Breast epithelium (tissue), 4 donors: ENCODE data around the gene GADL1. TPM values are rescaled to one million over a fixed set of nuclear protein-coding genes. Genes with fewer than 3 reads are reported as not detected.

ENCODE experiments used
- DNase-seq, 2 donors: peaks; one replicate each; pipeline ENCODE4 v3.0.0-alpha.2; 2019; ENCODE audit warnings: low spot score in 2 of 2
- H3K27ac ChIP-seq, 2 donors: fragments of 200-600 bp; sonication (generic) in 1 of 2; one replicate each; pipeline ENCODE4 v1.5.1; 2016 to 2019; ENCODE audit warnings: mild to moderate bottlenecking in 1 of 2
- H3K27me3 ChIP-seq, 2 donors: fragments of 200-600 bp; sonication (generic) in 1 of 2; one replicate each; pipeline versions ENCODE4 v1.5.1 to v1.6.0; 2017 to 2019; ENCODE audit warnings: control low read depth in 1 of 2, mild to moderate bottlenecking in 1 of 2
- H3K36me3 ChIP-seq: fragments of 200-600 bp; one replicate; pipeline ENCODE4 v1.5.1; 2019
- H3K4me1 ChIP-seq, 2 donors: fragments of 200-600 bp; sonication (generic); one replicate each; pipeline ENCODE4 v1.5.1; 2016 to 2019; ENCODE audit warnings: control low read depth in 1 of 2
- H3K4me3 ChIP-seq, 3 donors: fragments of 200-600 bp; sonication (generic); 1 replicate in 2 of 3; 2 replicates in 1 of 3; pipeline ENCODE4 v1.5.1; 2016 to 2019; ENCODE audit warnings: mild to moderate bottlenecking in 3 of 3, moderate library complexity in 2 of 3
- H3K9me3 ChIP-seq, 2 donors: fragments of 200-600 bp; sonication (generic) in 1 of 2; one replicate each; pipeline ENCODE4 v1.5.1; 2016 to 2019; ENCODE audit warnings: control low read depth in 1 of 2
- POLR2A ChIP-seq: fragments of 450-650 bp; IDR thresholded peaks from one replicate; pipeline ENCODE4 v1.6.1; 2016; ENCODE audit warnings: antibody characterized with exemption, mild to moderate bottlenecking, moderate library complexity
- POLR2AphosphoS5 ChIP-seq, 3 donors: sonication (generic); formaldehyde crosslinking; IDR thresholded peaks; one replicate each; pipeline ENCODE4 v1.6.1; 2017; ENCODE audit warnings: antibody characterized with exemption in 3 of 3
- intact Hi-C: fragments of 100-400 bp; cut with DNase I; formaldehyde crosslinking; loops from one replicate; pipeline ENCODE4 v1.15.1; 2023; ENCODE audit warnings: low total_unique reads
- total RNA-seq, 3 donors: library from RNA; depleted of rRNA; stranded (reverse); fragments of >200 nt; gene quantifications; one replicate each; pipeline ENCODE4 v1.1.0, GENCODE V29; 2016
- TF ChIP-seq, protein P1 (sequence below), 3 donors: fragments of 450-650 bp; IDR thresholded peaks; one replicate each; pipeline ENCODE4 v1.5.1; 2016 to 2017; ENCODE audit warnings: antibody characterized with exemption in 3 of 3, mild to moderate bottlenecking in 3 of 3, moderate library complexity in 3 of 3

Gene GADL1
- total RNA-seq, 3 donors from 2014 or later, result not detected

DNA sequence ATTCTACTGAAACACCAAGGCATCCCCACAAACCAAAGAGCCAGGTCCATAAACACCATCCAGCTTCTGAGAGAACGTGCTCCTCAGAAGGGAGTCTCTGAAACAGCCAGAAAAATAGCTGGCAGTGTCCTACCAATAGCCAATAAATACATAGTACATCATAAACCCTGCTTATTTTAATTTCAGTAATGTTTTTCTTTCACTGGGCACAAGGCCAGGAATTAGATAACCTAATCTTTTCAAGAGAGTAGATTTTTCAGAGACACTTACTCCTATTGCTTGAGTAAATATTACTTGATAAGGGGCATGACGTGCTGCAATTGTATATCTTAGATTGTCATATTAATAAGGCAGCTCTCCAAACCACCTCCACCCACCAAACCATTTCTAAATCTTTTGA lies 22.7 kb downstream of the GADL1 start:
- H3K36me3 ChIP-seq, result no peaks in the 10 kb centered on the region
- H3K4me3 ChIP-seq, result no peak overlapping the region
- H3K27me3 ChIP-seq, result no peaks in the 10 kb centered on the region
- H3K4me1 ChIP-seq, result no peaks in the 10 kb centered on the region
- DNase-seq, result no peak
- TF ChIP-seq POLR2A, result no peak
- TF ChIP-seq, protein P1, sequence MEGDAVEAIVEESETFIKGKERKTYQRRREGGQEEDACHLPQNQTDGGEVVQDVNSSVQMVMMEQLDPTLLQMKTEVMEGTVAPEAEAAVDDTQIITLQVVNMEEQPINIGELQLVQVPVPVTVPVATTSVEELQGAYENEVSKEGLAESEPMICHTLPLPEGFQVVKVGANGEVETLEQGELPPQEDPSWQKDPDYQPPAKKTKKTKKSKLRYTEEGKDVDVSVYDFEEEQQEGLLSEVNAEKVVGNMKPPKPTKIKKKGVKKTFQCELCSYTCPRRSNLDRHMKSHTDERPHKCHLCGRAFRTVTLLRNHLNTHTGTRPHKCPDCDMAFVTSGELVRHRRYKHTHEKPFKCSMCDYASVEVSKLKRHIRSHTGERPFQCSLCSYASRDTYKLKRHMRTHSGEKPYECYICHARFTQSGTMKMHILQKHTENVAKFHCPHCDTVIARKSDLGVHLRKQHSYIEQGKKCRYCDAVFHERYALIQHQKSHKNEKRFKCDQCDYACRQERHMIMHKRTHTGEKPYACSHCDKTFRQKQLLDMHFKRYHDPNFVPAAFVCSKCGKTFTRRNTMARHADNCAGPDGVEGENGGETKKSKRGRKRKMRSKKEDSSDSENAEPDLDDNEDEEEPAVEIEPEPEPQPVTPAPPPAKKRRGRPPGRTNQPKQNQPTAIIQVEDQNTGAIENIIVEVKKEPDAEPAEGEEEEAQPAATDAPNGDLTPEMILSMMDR (IDR thresholded peaks at IDR 0.05), result no peak
- no peak for TF ChIP-seq POLR2AphosphoS5 (IDR thresholded peaks at IDR 0.05)
- H3K9me3 ChIP-seq, result no peaks in the 10 kb centered on the region
- H3K27ac ChIP-seq, result no peak overlapping the region
- intact Hi-C loops, result no loop called here

DNA sequence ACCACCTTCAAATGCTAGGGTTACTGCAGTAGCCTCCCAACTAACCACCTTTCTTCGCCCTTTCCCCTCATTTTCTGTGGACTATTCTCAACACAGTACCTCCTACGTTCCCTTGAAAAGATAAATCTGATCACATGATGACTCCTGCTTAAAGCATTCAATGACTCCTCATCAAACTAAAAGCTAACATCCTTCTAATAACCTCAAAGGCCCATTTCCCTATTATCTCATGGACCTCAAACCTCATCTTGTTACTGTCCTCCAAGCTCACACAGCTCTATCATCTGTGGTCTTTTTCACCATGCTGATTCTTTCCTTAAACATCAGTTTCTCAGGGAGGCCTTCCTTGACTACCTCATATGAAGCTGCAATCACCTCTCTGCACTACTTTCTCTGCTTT lies 29.6 kb downstream of the GADL1 start:
- no peak for DNase-seq
- H3K27ac ChIP-seq, result no peak overlapping the region
- TF ChIP-seq POLR2AphosphoS5 (IDR thresholded peaks at IDR 0.05) (no peak), POLR2A (no peak)
- TF ChIP-seq, protein P1 (IDR thresholded peaks at IDR 0.05), result no peak
- H3K36me3 ChIP-seq, result no peaks in the 10 kb centered on the region
- intact Hi-C loops, result no loop called here
- H3K4me3 ChIP-seq, result no peak overlapping the region
- no peaks in the 10 kb centered on the region for H3K9me3 ChIP-seq
- no peaks in the 10 kb centered on the region for H3K27me3 ChIP-seq
- no peaks in the 10 kb centered on the region for H3K4me1 ChIP-seq

DNA sequence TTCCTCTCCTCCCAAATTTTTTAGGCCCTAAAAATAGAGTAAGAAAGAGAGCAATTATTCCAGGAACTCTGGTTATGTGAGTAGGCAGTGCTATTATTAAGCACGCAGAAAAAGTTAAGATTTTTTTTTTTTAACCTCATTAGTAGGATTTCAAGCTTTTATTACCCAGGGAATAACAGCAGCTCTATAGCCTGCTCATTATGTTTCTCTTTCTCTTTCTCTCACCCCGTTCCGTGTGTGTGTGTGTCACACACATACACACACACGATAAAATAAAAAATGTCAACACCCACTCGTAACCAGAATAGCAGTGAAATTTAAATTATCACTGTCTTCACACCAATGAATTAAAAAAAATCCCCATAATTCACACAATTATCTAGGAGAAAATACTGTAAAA lies 30.3 kb downstream of the GADL1 start:
- Histone ChIP-seq H3K36me3 (no peaks in the 10 kb centered on the region), H3K27ac (no peak overlapping the region), H3K4me1 (no peaks in the 10 kb centered on the region), H3K9me3 (no peaks in the 10 kb centered on the region), H3K4me3 (no peak overlapping the region), H3K27me3 (no peaks in the 10 kb centered on the region)
- TF ChIP-seq POLR2AphosphoS5 (IDR thresholded peaks at IDR 0.05), result no peak
- no peak for TF ChIP-seq POLR2A
- TF ChIP-seq, protein P1 (IDR thresholded peaks at IDR 0.05), result no peak
- no peak for DNase-seq
- intact Hi-C loops, result no loop called here

DNA sequence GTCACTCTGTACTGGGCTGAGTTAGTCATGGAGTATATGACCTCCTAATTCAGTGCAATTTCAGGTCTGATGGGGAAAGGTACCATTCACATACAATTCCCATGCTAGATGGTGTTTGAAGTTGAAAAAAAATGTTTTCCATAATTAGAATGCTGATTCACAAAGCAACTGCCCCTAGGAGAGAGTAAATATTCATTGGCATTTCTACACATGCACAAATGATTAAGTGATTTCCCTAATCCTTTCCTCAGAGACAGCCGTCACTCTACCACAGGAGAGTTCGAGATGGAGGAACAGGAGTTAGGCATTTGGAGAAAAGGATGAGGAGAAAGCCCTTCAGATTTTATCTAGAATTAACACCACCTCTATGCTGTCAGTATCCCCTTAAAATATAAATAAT lies 32.5 kb downstream of the GADL1 start:
- no peak overlapping the region for H3K4me3 ChIP-seq
- no peaks in the 10 kb centered on the region for H3K36me3 ChIP-seq
- TF ChIP-seq, protein P1 (IDR thresholded peaks at IDR 0.05), result no peak
- TF ChIP-seq POLR2AphosphoS5 (IDR thresholded peaks at IDR 0.05) (no peak), POLR2A (no peak)
- H3K9me3 ChIP-seq, result no peaks in the 10 kb centered on the region
- H3K4me1 ChIP-seq, result no peaks in the 10 kb centered on the region
- no peak for DNase-seq
- intact Hi-C loops, result no loop called here
- H3K27me3 ChIP-seq, result no peaks in the 10 kb centered on the region
- no peak overlapping the region for H3K27ac ChIP-seq

DNA sequence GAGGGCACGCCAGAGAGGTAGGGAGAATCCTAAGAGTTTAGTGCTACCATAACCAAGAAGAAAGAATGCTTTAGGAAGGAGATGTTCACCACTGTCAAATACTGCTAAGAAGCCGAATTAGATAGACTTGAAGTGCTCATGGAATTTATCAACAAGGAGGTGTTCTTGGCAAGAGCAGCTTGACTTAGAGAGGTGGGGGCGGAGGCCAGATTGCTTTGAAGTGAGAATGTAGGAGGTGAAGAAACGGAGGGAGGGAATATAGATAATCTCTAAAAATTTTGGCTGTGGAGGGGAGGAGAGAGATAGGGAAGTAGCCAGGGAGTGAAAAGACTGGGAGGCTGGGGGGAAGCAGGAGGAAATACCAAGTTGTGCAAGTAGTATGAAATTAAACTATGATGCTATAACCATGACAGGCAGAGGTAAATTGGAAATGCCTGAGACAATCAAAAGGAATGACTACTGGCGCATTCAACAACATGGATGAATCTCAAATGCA lies 35.5 kb downstream of the GADL1 start:
- intact Hi-C loops, result no loop called here
- Histone ChIP-seq H3K27ac (no peak overlapping the region), H3K27me3 (no peaks in the 10 kb centered on the region)

More for the DNA sequence above, 35.5 kb downstream of the GADL1 start:
- Histone ChIP-seq H3K9me3 (no peaks in the 10 kb centered on the region), H3K4me3 (no peak overlapping the region), H3K4me1 (no peaks in the 10 kb centered on the region), H3K36me3 (no peaks in the 10 kb centered on the region)
- no peak for DNase-seq
- TF ChIP-seq POLR2AphosphoS5 (IDR thresholded peaks at IDR 0.05), result no peak
- TF ChIP-seq POLR2A, result no peak
- TF ChIP-seq, protein P1 (IDR thresholded peaks at IDR 0.05), result no peak
